Ovary (tissue), 3 donors: Measurements from ENCODE around the gene TNFSF13.

Experiments
- CTCF ChIP-seq, 3 donors: fragments of 450-650 bp in 2 of 3; fragments of 200-600 bp in 1 of 3; IDR thresholded peaks; one replicate each; pipeline versions ENCODE4 v1.5.1 to v1.8.0; 2016 to 2022; ENCODE audit warnings: antibody characterized with exemption in 3 of 3, mild to moderate bottlenecking in 1 of 3
- EP300 ChIP-seq: sonication (generic); formaldehyde crosslinking; IDR thresholded peaks from one replicate; pipeline ENCODE4 v1.6.1; 2017; ENCODE audit warnings: antibody characterized with exemption
- POLR2A ChIP-seq: fragments of 450-650 bp; IDR thresholded peaks from one replicate; pipeline ENCODE4 v1.6.1; 2017; ENCODE audit warnings: antibody characterized with exemption, mild to moderate bottlenecking, moderate library complexity
- donor health status: DM: no; HTN: no; CAD: no.

GRCh38 chr17:7591596-7591995 is 33.0 kb downstream of the TNFSF13 start:
- TF ChIP-seq CTCF (IDR thresholded peaks at IDR 0.05) (no peak), POLR2A (no peak), EP300 (no peak)
